Activated CD8-positive, alpha-beta memory T cell treated with anti-CD3 and anti-CD28 coated beads, Interleukin-2, amount 50 U/mL, for 48 hours (primary cell): ENCODE results near the gene TRABD.
A peak's percentile ranks its signal among the peaks of the same experiment; 100 is the strongest.
"Not testable (repeated sequence)": the region's sequence is repeated elsewhere in the genome, so short reads cannot be mapped to it uniquely, and the experiment has no call there.

ENCODE experiments used
- DNase-seq: peaks from one replicate; pipeline ENCODE4 v3.0.0-alpha.2; 2020

TRABD gene, protein sequence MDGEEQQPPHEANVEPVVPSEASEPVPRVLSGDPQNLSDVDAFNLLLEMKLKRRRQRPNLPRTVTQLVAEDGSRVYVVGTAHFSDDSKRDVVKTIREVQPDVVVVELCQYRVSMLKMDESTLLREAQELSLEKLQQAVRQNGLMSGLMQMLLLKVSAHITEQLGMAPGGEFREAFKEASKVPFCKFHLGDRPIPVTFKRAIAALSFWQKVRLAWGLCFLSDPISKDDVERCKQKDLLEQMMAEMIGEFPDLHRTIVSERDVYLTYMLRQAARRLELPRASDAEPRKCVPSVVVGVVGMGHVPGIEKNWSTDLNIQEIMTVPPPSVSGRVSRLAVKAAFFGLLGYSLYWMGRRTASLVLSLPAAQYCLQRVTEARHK

DNA sequence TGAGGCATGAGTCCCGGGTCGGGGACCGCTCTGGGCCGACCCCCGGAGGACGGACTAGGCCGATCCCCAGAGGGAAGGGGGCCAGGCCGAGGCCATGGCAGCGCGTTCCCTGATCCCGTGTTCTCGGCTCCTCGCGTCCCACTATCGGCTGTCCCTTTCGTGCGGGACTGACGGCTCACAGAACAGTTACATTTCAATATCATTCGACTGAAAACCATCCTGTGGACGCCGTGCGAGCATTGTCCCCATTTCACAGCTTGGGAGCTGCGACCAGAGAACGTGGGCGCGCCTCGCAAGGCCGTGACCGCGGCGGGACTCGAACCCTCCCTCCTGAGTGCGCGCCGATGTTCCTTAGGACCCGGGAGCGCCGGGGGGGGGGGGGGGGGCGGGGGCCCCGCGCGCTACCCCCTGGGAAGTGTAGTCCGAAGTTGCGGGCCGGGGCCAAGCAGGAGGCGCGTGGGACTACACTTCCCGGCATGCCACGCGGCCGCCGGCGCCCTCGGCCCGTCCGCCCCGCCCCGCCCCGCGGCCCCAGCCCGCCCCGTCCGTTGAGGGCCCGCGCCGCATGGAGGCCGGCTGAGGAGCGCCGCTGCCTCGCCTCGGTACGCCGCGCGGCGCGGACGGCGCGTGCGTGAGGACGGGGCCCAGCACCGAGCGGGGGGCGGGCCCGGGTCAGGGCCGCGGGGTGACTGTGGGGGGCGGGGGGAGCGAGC lies at the start of gene TRABD:
TRABD (plus strand) TSS at position 539 of the 713 bp plus-strand sequence. CDS start 7,148 bp downstream, outside the sequence.
- peak; percentile 92 for DNase-seq

DNA sequence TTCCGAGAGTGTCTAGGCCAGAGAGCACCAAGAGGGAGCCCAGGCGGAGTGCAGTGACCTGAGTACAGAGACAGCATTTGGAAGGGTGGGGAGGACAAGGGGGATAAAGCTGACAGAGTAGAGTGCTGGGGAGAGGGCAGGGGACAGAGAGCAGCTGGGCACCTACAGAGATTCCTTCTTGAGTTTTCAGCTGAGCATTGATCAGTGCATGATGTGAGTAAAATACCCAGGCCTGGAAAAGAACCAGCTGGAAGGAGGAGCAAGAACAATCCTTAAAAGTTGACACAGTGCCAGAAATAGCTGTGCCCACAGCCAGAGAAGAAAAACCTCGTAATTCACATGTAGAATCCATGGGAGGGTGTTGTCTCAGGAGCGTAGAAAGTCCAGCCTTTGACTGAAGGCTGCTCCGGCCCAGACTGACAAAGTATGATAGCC lies 49.1 kb upstream of the TRABD start:
- no peak for DNase-seq

DNA sequence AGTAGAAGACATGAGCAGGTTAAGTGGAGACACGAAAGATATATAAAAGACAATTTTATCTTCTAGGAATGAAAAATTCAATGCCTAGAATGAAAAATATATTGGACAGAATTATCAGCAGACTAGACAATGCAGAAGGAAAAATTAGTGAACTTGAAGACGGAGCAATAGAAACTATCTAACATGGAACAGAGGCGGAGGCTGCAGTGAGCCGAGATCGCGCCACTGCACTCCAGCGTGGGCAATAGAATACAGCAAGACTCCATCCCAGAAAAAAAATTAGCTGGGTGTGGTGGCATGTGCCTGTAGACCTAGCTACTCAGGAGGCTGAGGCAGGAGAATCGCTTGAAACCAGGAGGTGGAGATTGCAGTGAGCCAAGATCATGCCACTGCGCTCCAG lies 48.4 kb upstream of the TRABD start:
- DNase-seq, result not testable (repeated sequence)

DNA sequence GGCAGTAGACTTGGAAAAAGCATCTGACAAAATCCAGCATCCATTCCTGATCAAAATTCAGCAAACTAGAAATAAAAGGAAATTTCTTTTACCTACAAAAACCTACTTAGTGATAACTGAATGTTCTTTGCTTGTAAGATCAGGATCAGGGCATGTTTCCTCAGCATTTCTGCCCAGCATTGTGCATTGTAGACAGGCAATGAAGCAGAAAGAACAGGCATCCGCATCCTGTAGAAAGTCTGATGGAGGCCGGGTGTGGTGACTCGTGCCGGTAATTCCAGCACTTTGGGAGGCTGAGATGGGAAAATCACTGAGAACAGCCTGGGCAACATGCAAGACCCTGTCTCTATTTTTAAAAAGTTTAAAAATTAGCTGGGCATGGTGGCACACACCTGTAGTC lies 47.7 kb upstream of the TRABD start:
- no peak for DNase-seq

DNA sequence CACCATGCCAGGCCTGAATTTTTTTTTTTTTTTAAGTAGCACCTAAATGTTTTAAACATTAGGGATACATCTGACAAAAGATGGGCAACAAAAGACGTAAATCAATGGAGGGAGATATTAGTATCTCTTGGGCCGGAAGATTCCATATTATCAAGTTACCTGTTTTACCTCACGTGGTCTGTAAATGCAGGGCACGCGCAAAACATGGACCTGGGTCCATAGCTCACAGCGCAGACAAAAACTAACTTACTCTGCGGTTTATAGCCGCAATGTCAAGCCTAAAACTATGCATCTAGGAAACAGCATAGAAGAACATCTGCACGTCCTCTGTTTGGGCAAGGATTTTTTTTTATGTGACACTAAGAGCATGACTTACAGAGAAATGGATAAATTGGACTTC lies 46.7 kb upstream of the TRABD start:
- DNase-seq, result no peak

DNA sequence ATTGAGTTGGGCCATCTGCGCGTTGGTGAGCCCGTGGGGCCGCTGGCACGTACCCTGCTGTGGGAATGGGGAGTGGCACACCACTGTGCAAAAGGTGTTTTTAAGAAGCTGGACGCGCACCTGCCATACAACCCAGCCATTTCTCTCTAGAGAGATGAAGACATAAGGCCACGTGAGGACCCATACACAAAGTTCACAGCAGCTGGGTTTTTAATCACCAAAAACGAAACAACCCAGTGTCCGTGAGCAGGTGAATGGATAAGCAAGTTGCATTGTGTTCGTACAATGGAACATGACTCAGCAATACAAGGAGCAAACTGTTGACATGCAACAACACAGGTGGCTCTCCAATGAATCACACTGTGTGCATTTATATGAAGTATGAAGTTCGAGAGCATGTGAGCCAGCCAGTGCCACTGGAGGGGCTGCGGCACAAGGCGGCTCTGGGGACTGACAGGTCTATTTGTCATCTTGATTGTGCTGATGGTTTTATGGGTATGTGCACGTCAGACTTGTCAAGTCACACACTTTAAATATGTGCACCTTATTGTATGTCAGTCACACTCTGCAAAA lies 45.8 kb upstream of the TRABD start:
- DNase-seq, result no peak

DNA sequence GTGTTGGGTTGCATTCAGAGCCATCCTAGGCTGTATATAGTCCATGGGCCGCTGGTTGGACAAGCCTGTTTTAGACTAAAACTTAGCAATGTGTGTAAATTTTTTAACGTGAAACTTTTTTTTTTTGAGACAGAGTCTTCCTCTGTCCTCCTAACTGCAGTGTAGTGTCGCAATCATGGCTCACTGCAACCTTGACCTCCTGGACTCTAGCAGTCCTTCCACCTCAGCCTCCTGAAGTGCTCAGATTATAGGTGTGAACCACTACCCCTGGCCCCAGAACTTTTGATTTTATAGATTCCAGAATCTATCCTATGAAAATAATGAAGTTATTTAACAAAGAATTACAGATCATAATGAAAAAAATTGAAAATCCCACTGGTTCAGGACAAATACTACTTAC lies 45.1 kb upstream of the TRABD start:
- no peak for DNase-seq

DNA sequence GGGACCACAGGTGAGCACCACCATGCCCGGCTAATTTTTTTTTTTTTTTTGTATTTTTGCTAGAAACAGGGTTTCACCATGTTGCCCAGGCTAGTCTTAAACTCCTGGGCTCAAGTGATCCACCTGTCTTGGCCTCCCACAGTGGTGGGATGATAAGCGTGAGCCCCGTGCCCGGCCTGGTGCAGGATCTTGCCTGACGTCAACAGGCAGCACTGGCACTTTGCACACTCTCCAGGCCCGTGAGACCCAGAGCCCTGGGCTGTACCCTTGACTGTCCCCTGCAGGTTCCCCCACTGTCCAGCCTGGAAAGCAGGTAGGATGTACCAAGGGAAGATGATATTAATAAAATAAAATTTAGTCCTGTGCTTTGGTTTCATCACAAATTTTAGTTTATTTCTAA lies 44.3 kb upstream of the TRABD start:
- no peak for DNase-seq

DNA sequence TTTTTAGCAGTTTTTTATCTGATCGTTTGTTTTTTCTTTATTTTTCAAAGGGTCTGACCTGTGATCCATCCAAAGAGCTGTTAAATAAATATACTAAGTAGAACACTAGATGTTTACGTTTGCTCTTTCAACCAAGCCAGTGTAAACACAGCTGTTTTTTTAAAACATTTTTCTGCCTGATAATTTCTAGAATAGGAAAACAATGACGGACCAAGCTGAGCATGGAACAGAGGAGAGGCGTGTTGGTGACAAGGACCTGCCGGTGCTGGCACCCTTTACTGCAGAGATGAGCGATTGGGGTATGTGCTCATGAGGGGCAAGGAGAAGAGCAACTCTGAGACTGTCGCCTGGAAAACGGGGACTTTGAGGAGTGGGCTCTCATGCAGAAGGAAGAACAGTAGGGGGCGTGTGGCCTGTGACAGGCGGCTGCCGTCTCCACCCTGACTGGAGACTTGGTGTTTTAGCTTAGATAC lies 43.8 kb upstream of the TRABD start:
- DNase-seq, result no peak

DNA sequence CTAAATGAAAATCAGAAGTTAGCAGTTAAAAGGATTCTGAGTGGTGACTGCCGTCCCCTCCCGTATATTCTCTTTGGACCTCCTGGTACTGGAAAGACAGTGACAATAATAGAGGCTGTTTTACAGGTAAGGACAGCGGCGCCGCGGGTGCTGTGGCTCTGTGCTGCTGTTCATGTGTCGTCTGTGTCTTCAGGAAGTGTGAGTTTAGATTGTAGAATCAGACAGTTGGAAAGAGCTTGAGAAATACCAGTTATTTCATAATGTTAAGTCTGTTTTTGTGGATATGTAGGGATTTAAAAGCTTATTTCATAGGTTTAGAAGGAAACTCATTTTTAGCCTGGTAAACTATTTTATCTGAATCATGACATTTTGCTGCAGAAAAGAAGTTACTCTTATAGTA lies 42.6 kb upstream of the TRABD start:
- DNase-seq, result no peak

DNA sequence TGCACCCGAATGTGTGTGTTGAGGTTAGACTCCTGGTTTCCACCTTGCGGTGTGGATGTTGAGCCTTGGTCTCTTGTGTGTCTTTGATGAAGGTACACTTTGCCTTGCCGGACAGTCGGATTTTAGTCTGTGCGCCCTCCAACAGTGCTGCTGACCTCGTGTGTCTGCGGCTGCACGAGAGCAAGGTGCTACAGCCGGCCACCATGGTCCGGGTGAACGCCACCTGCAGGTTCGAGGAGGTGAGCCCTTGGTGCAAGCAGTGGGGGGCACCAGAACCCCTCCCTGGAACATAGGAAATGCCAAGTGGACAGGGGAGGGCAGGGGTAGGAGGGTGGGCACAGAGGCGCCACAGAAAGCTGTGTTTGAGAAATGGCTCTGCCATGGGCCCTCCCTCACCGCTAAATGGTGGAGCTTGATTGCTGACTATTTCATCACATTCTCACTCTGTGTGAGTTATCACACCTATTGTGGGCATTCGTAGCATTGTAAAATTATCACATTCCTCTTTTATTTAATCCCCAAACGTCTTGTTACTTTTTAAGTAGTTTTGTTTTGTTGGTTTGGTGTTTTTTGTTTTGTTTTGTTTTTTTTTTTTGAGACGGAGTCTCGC lies 41.6 kb upstream of the TRABD start:
- DNase-seq, result no peak

DNA sequence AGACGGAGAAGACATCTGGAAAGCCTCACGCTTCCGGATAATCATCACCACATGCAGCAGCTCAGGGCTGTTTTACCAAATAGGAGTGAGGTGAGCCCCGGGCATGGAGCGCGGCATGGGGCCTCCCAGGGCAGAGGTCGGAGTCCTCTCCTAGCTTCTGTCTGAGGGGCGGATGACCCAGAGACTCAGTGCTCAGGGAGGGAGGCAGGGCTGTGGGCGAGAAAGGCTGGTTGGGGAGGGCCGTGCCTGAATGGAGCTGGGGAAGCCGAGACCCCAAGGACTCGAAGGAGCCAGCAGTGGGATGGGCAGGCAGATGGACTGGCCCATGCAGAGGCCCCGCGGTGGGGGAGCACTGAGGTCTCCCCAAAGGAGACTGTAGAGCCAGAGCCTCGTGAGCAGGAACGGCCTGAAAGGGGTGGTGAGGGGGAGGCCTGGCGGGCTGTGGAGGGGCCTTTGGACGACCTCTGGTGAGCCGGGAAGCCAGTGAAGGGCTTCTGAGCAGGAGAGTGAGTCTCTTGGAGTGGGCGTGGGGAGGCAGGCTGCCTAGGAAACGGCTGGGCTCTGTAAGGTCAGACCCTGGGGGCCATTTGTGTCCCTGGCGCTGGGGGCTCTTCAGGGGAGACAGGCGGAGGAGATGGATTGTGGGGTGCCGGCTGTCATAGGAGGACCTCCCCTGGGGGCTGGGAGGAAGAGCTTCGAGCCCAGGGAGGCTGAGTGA lies 39.8 kb upstream of the TRABD start:
- no peak for DNase-seq

DNA sequence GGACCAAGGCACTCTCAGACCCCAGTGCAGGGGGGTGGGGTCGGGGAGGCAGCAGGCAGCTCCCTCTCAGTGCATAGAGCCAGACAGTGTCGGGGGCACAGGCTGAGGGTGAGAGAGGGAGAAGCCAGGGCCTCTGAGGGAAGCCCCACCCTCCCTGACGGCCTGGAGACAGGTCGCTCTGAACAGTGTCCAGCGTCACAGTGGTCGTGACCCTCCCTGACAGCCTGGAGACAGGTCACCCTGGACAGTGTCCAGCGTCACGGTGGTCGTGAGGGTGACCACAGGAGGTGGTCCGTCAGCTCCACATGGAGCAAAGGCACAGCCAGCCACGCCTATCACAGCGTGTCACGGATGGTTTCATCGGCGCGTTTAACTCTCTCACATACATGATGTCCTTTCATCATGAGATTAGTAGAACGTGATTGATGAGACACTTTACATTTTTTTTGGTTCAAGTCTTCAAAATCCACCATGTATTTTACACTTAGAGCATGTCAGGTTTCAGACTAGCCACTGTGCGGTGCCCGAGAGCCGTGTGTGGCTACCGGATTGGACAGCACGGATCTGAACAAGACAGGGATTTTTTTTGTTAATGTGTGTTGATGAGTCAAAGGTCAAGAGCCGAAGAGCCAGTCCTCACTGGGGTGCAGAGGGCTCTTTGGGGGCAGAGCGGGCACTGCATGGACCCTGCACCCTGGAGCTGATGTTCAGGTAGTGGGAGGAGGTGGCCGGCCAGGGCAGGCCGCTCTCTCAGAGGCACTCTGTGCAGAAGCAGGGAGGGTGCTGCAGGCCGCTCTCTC lies 39.1 kb upstream of the TRABD start:
- no peak for DNase-seq

DNA sequence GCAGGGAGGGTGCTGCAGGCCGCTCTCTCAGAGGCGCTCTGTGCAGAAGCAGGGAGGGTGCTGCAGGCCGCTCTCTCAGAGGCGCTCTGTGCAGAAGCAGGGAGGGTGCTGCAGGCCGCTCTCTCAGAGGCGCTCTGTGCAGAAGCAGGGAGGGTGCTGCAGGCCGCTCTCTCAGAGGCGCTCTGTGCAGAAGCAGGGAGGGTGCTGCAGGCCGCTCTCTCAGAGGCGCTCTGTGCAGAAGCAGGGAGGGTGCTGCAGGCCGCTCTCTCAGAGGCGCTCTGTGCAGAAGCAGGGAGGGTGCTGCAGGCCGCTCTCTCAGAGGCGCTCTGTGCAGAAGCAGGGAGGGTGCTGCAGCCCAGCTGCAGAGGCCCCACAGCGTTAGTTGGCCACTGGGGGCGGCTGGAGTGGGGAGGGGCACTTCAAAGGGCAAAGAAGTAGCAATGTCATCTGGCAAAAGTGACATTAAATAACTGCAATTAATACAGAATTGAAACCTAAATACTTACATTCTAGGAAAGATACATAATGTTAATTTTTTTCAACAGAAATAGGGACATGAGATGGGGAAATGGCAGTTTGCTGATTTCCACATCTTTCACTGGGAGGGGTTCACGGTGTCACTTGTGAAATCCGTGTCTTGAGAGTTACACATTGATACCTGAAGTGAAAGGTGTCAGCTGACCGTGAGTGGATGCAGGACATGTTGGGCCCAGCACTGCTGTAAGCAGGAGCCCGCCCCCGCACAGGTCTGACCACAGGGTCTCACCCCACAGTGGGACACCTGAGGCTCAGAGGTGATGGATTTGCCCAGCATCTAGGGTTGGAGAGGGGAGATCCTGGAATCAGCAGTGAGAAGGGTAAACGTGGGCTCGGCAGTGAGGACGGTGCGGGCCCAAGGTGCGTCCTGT lies 38.2 kb upstream of the TRABD start:
- DNase-seq, result not testable (repeated sequence)

DNA sequence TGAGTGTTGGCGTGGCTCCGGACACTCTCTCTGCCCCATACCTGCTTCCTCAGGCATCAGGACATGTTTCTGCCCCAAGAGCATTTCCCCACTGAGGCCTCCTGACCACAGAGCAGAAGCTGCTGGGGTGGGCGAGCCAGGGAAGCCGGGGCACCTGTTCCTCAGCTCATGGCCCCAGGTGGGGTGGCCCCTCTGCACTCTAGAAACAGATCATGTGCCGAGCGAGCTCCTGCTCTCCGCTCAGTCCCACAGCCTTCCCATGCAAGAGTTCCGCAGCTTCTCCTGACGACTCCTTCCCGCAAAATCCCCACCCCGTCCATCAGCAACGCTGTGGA lies 37.6 kb upstream of the TRABD start:
- no peak for DNase-seq

DNA sequence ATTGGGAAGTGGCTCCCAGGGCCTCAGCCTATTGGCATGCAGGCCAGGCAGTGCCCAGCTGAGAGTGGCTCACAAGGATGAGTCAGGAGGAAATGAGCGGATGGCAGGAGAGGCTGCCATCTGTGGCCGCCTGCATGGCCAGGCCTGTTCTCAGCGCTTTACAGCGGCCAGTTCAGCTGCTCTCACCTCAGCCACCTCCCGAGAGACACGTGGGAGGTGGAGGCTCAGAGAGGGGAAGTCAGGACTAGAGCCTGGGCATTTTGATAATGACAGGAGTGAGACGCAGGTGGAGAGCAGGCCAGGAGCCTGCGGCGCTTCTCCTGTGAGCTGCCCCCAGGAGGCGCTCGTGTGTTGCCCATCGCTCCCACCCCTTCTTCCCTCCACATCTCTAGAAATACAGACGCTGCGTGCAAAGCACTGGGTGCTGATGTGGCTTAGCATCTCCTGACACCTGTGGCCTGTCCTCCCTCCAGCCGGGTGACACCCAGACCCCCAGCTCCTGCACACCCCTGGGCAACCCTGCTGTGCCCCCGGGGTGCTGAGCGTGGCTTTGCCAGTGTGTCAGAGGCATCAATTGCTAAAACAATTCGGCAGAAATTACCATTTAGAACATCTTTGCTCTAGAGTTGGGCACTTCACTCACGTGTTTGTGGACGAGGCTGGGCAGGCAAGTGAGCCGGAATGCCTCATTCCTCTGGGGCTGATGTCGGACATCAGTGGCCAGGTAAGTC lies 36.6 kb upstream of the TRABD start:
- DNase-seq, result peak; percentile 84

DNA sequence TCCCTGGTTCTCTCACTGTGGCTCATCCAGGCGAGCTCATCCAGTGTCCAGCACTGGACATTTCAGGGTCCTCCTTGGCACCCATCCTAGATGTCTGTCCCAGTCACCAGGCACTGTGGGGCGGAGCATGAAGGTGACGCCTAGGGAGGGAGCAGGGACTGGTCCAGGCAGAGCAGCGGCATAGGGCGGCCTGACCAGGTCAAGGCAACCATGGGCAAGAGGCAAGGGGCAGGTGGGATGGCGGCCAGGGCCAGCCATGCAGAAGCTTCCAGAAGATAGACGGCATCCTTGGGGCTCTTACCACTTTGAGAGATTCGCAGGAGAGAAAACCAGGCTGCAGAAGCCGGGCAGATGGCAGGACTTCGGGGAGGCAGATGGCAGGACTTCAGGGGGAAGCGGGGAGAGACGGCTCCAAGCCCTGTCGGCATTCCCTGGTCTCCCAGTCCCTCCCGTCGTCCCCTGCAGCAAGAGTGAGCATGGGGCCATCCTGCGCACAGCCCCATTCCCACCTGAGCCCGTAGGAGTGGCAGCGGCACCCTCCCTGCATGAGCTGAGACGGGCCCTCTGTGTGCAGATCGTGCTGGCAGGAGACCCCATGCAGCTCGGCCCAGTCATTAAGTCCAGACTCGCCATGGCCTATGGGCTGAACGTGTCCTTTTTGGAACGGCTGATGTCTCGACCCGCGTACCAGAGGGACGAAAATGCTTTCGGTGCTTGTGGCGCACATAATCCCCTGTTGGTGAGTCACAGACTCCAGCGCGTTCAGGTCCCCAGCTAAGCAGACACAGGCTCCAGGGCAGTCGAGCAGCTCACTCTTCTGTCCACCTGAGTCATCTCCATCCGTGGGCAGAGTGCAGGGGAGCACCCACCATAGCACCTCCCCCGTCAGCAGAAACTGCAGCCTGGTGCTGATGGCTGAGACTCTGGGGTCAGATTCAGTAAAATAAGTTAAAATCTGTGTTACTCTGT lies 35.3 kb upstream of the TRABD start:
- DNase-seq, result no peak

DNA sequence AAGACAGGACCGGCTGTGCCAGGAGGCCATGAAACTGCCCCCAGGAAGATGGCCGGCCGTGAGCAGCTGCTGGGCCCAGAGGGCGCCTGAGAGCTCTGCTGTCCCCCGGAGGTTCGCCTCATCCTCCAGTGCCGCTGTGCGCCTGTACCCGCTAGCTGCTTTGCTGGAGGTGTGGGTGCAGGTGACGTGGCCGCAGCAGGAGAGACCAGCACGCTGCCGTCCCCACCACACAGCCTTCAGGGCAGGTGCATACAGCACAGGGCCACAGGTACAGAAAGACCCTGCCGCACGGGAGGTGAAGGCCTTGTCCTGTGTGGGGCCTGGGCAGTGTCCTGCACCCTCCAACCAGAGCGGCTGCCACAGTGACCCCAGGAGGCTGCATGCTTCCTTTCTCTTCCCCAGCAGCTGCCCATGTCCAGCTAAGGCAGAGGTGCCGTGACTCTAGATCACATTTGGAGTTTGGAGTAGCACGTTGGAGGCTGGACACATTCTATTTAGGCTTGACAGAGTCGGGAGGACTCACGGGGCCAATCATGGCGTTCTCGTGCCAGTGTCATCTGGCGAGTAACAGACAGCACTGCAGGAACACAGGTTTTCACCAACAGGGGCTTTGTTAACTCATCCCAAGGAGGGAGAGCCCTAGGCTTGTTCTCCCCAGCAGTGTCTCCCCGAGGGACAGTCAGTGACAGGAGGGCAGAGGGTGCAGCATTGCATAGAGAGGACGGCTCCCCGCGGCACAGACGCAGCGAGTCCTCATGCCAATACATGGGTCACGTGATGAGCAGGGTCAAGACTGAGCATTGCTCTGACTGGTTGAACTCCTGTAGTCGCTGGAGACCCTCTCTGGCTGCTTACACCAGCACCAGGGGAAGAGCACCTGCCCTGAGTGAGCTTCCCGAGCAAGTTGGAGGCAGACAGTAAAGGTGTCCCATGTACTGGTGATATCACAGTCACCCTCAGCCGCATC lies 33.9 kb upstream of the TRABD start:
- no peak for DNase-seq
